GM21447 (cell line): ENCODE results near the gene QSOX2.

Experiments
- ATAC-seq: cut with Tn5 transposase; IDR thresholded peaks from one replicate; pipeline ENCODE4 v1.9.1; 2021; ENCODE audit not compliant: unreplicated experiment

The QSOX2 gene

GRCh38 chr9:136192289-136193126 lies 53.1 kb downstream of the QSOX2 start:
- ATAC-seq = no peak

GRCh38 chr9:136191960-136192286 lies 53.7 kb downstream of the QSOX2 start:
- ATAC-seq = no peak

- ATAC-seq = no peak
Measured at GRCh38 chr9:136191099-136191959, 54.3 kb downstream of the QSOX2 start.

GRCh38 chr9:136190656-136191055 lies 55.0 kb downstream of the QSOX2 start:
- no peak for ATAC-seq

- ATAC-seq = no peak
Measured at GRCh38 chr9:136190237-136190601, 55.4 kb downstream of the QSOX2 start.

GRCh38 chr9:136189394-136190236 lies 56.0 kb downstream of the QSOX2 start:
- no peak for ATAC-seq

- ATAC-seq = no peak
Measured at GRCh38 chr9:136187683-136188586, 57.7 kb downstream of the QSOX2 start.

GRCh38 chr9:136187197-136187596 lies 58.4 kb downstream of the QSOX2 start:
- no peak for ATAC-seq

- ATAC-seq = no peak
Measured at GRCh38 chr9:136186386-136186785, 59.2 kb downstream of the QSOX2 start.

GRCh38 chr9:136185596-136186366 lies 59.8 kb downstream of the QSOX2 start:
- ATAC-seq = no peak

GRCh38 chr9:136185066-136185465 lies 60.5 kb downstream of the QSOX2 start:
- no peak for ATAC-seq

- ATAC-seq = no peak
Measured at GRCh38 chr9:136182850-136183422, 62.7 kb downstream of the QSOX2 start.

GRCh38 chr9:136182420-136182787 lies 63.2 kb downstream of the QSOX2 start:
- ATAC-seq = no peak

- no peak for ATAC-seq
Measured at GRCh38 chr9:136181784-136182419, 63.7 kb downstream of the QSOX2 start.

GRCh38 chr9:136180586-136180985 lies 65.0 kb downstream of the QSOX2 start:
- no peak for ATAC-seq

GRCh38 chr9:136179761-136180160 lies 65.9 kb downstream of the QSOX2 start:
- no peak for ATAC-seq

- no peak for ATAC-seq
Measured at GRCh38 chr9:136179101-136179616, 66.5 kb downstream of the QSOX2 start.

GRCh38 chr9:136178773-136179075 lies 66.9 kb downstream of the QSOX2 start:
- no peak for ATAC-seq
